Skeletal muscle cell (primary cell): Measurements from ENCODE around the gene IL1F10.
"Not testable (repeated sequence)": the region's sequence is repeated elsewhere in the genome, so short reads cannot be mapped to it uniquely, and the experiment has no call there.

Experiments used
- DNase-seq: peaks from one replicate; pipeline ENCODE4 v3.0.0-alpha.2; 2010; ENCODE audit warnings: low read depth
- H3K4me3 ChIP-seq: 2 replicates; pipeline ENCODE4 v1.5.1; 2011; ENCODE audit warnings: low read depth, mild to moderate bottlenecking, control low read depth, low read length, moderate library complexity

The IL1F10 gene

DNA sequence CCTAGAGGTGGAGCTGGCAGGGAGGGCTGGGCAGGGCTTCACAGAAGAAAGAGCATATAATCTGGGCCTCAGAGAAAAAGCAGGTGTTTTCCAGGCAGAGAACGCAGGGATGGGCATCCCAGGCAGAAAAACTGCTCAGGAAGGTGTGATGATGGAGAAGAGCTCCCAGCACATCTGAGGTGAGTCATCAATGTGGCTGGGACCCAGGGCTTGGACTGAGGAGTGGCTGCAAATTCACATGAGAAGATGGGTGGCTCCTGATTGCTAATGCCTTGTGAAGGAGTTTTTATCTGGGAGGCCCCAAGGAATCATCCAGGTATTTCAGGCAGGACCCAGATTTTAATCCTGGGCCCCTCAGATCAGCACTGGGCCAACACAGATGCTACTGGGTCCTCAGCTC is 10.2 kb downstream of the IL1F10 start:
- no peak overlapping the region for H3K4me3 ChIP-seq
- no peak for DNase-seq

GRCh38 chr2:113078350-113078839 is 10.6 kb downstream of the IL1F10 start:
- no peak overlapping the region for H3K4me3 ChIP-seq
- no peak for DNase-seq

- no peak overlapping the region for H3K4me3 ChIP-seq
- no peak for DNase-seq
Measured at GRCh38 chr2:113079131-113079530, 11.4 kb downstream of the IL1F10 start.

DNA sequence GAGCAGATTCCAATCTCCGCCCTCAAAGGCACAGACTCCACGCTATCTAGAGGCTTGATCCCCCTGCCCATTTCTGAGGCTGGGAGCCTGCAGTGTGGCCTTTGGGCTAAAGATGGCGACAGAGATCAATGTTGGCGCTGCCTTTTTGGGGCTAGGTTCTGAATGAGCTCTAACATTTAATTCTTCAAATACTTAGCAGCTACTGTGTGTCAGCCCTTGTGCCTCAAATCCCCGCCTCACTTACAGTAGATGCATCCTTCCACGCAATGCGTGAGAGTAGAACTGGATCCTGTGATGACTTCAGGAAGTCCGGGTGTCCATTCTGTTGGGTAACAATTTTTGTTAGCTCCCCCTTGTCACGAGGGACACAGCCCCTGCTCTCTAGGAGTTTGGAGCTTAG is 12.4 kb downstream of the IL1F10 start:
- DNase-seq = no peak
- H3K4me3 ChIP-seq = no peak overlapping the region

- DNase-seq = no peak
- no peak overlapping the region for H3K4me3 ChIP-seq
Measured at GRCh38 chr2:113081488-113082210, 13.9 kb downstream of the IL1F10 start.

DNA sequence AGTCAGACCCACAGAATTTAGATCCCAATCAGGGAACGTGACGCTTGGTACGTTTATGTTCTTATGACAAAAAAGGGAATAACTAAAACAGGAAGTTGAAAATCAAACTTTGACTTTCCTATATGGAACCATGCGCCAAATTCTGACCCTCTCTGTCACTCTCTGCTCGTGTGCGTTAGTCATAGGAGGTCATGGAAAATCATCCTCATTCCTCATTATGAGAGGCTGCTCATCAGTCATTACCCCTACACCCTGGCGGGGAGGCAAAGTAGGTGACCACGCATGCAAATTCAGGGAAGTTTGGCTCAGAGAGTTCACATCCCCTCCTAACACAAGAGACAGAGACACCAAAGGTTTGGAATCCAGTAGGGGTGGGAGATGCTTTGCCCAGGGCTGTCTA is 15.5 kb downstream of the IL1F10 start:
- no peak for DNase-seq
- H3K4me3 ChIP-seq = no peak overlapping the region

GRCh38 chr2:113084249-113085000 is 16.7 kb downstream of the IL1F10 start:
- no peak for DNase-seq

GRCh38 chr2:113085542-113085941 is 17.8 kb downstream of the IL1F10 start:
- no peak for DNase-seq
- H3K4me3 ChIP-seq = no peak overlapping the region

More at GRCh38 chr2:113084249-113085000, 16.7 kb downstream of the IL1F10 start:
- H3K4me3 ChIP-seq = no peak overlapping the region

GRCh38 chr2:113088213-113088992 is 20.6 kb downstream of the IL1F10 start:
- no peak overlapping the region for H3K4me3 ChIP-seq
- no peak for DNase-seq

- DNase-seq = no peak
- no peak overlapping the region for H3K4me3 ChIP-seq
Measured at GRCh38 chr2:113089916-113090315, 22.1 kb downstream of the IL1F10 start.

DNA sequence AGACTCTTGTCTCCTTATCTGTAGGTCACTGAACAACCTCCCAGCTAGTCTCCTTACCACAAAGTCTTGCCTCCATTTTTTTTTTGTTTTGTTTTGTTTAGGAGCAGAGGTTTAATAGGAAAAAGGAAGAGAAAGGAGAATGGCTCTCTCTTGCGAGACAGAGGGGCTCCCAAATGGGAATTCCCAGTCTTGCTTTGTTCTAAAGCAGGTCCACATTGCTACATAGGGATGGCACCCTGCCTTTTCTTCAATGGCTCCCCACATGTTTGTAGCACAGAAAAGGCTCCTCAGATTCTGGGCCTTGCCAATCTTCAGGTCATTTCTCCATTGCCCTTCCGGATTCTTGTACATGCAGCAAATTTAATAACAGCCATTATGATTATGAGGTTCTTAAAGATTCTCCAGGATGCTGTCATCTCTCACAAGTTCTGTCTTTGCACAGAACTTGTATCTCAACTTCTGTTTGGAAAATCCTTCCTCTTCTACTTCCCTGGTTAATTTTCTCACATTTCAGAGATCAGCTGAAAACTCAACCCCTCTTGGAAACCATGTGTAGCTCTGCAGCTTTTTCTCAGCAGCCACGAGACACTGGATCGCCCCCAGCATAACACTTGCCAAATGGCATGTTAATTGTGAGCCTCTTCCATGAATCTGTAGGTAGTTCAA is 23.6 kb downstream of the IL1F10 start:
- DNase-seq = no peak
- H3K4me3 ChIP-seq = no peak overlapping the region

DNA sequence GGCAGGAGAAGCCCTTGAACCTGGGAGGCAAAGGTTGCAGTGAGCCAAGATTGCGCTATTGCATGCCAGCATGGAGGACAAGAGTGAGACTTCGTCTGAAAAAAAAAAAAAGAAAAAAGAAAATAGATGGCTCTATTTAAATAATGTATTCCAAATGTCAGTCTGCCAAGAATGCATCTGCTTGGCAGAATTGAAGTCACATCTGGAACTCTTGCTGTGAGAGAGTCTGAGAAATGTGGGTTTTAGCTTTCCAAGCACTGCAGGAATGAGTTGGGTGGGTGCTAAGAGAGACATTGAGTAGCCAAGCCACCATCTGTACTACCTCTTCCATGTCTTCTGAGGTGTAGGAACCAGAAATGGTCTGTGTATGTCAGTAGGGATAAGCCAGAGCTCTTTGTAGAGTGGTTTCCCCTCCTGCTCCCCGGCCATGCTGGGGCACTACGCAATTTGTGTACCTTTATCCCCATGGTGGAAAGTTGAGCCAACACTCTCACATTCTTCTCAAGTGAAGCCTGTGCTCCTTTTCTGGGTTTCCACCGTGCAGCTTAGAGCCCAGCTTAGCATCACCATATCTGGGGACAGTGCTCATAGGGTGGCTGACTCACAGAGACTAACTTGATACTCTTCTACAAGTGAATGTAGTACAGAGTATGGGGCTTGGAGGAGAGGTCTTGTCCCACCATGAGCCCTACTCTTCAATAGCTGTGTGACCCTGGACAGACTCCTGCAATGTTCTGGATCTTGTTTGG is 25.3 kb downstream of the IL1F10 start:
- no peak for DNase-seq
- H3K4me3 ChIP-seq = no peak overlapping the region

DNA sequence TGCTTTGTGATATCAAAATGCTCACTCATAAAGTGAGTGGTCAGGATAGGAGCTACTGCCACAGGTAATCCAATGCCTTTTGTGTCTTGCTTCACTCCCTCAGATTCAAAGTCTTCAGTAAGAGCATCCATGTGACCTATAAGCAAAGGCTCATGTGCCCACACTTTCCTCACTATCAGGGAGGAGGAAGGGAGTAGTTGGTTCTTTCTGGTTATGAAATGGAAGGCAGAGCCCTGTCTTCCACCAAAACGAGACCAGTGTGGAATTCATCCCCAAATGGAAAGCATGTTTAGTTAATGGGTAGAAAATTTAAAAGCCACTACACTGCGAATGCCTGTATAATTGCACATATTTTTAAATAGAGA is 25.8 kb downstream of the IL1F10 start:
- H3K4me3 ChIP-seq = no peak overlapping the region
- DNase-seq = no peak

GRCh38 chr2:113096306-113096705 is 28.5 kb downstream of the IL1F10 start:
- not testable (repeated sequence) for DNase-seq, H3K4me3 ChIP-seq

GRCh38 chr2:113096842-113097618 is 29.3 kb downstream of the IL1F10 start:
- not testable (repeated sequence) for DNase-seq

GRCh38 chr2:113098041-113098440 is 30.3 kb downstream of the IL1F10 start:
- H3K4me3 ChIP-seq = no peak overlapping the region
- DNase-seq = no peak

More at GRCh38 chr2:113096842-113097618, 29.3 kb downstream of the IL1F10 start:
- H3K4me3 ChIP-seq = not testable (repeated sequence)

GRCh38 chr2:113098532-113098931 is 30.8 kb downstream of the IL1F10 start:
- H3K4me3 ChIP-seq = no peak overlapping the region
- DNase-seq = no peak

DNA sequence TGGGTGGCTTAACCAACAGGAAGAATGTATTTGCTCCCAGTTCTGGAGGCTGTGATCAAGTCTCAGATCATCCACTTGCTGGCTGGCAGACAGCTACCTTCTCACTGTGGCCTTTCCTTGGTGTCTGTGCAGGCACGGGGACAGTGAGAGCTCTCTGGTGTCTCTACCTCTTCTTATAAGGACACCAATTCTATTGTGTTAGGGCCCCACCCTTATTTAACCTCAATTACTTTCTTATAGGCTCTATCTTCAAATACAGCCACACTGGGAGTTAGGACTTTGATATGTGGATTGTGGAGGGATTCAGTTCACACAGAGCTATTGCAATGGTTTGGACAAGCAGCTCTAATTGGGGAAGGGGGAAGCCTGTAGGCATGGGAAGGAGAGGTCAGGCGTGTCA is 34.4 kb downstream of the IL1F10 start:
- no peak for DNase-seq
- no peak overlapping the region for H3K4me3 ChIP-seq
